ENCODE measurements around the gene CHPT1.
"Not testable (repeated sequence)": the region's sequence is repeated elsewhere in the genome, so short reads cannot be mapped to it uniquely, and the experiment has no call there.

Gene CHPT1

DNA sequence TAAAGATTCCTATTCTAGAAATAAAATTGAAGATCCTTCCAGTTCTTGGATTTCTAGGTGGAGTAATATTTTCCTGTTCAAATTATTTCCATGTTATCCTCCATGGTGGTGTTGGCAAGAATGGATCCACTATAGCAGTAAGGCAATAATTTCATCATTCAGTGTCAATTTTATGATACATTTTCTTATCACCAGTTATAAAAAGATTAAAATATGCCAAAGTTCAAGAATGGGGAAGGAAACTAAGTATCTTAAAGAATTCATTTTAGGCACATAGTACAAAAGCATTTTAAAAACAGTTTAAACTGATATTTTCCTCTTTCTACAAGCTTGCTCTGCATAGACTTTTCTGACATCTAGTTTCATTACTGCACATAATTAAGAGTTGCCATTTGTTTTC is 22.7 kb downstream of the CHPT1 start:
- DNase-seq (ENCODE audit: low read depth, low spot score) = no peak

DNA sequence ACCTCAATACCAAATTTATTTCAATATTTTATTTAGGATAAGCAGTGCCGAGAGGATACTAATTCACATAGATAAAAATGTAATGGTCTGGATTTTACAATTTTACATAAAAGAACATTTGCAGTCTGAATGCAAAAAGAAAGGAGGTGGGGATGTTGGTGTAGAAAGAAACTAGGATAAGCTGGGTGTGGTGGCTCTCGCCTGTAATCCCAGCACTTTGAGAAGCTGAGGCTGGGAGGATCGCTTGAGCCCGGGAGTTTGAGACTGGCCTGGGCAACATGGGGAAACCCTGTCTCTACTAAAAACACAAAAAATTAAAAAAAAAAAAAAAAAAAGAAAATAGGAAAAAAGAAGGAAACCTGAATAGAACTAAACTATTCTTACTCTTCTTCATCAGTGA is 25.0 kb downstream of the CHPT1 start:
- no peak for DNase-seq (ENCODE audit: low read depth, low spot score)

DNA sequence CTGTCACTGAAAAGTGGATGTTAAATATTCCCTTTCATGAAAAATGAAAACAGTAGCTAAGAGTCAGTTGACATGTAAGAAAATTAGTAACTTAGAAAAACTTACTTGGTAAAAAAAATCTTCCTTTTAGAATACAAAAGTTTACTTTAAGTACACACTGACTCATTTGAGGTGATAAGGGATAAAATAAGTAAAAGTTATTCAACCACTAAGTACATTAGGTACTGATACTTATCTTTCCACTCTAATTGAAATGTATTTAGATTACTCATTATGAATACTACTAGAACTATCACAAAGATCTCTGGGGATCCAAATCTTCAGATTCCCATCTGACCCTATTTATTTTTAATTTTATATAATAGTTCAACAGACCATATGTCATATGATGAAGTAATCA is 29.7 kb downstream of the CHPT1 start:
- no peak for DNase-seq (ENCODE audit: low read depth, low spot score)

DNA sequence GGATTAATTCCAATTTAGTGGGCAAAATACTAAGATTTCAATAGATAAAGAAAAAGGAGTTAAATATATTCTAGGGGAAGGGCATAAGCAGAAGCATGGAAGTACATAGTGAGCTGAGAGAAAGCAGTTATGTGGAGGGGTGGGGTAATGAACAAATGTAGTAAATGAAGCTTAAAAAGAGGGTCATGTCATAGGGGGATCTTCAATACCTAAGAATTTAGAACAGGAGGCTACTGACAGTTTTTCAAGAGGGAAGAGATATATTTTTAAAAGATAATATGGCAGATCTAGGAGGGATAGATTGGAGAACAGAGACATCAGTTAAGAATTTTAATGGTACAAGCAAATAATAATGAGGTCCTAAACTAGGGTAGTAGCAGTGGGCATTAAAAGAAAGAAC is 32.4 kb downstream of the CHPT1 start:
- DNase-seq (ENCODE audit: low read depth, low spot score) = no peak

DNA sequence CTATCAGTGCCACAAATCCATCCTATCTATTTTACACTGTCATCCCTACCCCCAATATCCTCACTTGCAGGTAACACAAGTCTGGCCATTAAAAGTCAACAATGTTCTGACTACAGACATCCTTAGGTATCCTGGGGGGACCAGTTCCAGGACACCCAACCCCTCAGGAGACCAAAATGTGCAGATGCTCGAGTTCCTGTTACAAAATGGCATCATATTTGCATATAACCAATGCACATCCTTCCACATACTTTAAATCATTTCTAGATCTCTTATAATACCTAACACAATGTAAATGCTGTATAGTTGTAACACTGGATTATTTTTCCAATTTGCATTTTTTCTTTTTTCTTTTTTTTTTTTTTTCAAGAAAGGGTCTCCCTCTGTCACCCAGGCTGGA is 34.9 kb downstream of the CHPT1 start:
- DNase-seq (ENCODE audit: low read depth, low spot score) = no peak

DNA sequence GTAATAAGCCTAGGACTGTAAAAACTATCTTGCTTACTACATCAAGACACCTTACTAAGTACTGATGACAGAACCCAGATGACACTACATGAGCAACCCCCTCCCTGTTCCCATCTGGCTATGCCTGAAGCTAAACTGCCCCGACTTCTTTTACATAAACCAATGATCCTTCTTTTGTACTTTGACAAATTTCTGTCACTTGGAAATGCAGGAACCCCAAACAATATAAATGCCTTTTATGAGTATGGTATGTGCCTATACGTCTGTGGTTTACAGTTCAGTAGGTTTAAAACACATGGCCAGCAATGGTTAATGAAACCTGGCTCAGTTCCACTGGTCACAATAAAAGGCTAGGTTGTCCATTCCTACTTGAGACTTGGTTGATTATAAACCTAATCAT is 35.7 kb downstream of the CHPT1 start:
- DNase-seq (ENCODE audit: low read depth, low spot score) = no peak

DNA sequence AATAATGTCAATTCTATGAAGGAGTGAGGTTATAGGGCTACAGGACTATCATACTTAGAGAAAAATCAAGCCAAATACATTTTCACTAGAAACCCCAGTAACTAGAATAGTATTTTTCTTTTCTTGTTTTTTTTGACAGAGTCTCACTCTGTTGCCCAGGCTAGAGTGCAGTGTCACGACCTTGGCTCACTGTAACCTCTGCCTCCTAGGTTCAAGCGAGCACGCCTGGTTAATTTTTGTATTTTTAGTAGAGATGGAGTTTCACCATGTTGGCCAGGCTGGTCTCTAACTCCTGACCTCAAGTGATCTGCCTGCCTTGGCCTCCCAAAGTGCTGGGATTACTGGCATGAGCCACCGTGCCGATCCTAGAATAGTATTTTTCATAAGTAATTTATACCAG is 37.0 kb downstream of the CHPT1 start:
- DNase-seq (ENCODE audit: low read depth, low spot score) = not testable (repeated sequence)

DNA sequence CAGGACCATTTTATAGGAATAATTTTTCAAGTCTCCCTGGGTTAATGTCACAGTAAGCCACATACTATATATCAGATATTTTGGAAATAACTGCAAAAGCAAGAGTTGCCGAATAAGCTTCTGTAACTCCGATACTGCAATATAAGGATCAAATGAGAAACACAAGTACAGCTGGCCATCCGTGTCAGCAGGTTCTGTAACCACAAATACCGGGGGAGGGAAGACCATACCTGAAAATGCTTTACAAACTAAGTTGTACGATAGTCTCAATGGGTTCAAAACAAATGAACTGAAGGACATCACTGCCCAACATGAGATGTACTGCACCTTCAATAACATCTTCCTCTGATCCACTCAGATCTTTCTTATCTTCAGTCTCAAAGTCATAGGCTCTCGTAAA is 40.0 kb downstream of the CHPT1 start:
- DNase-seq (ENCODE audit: low read depth, low spot score) = no peak

DNA sequence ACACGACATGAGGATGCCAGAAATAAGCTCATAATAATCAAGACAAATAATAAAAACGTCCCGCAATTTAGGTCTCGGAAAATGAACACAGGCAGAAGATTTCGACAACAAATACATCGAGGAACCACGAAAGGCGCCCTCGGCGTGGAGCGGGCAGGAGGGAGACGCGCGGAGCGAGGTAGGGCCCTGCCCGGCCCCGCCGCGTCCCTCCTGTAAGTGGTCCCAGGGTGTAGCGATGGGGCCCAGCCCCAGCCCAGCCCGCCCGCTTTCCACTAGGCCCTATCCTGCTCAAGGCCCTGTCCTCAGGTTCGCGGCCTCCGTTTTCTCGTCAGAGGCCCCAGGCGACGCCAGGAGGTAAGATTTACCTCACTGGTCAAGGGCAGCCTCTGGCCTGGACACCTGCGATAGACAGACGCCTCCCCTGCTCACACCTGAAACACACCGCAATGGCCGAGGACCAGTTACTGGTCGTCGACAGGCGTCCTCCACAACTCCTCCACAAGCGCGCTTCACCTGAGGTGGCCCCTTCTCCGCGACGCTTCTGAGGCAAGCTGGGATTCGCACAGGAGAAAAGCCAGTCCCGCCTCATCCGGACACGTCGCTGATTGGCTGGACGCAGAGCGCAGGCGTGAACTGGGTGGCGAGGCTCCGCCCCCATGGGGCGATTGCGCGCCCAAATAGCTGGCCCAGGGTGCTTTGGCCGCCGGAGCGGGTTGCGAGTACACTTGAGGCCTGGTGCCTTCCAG is 41.7 kb downstream of the CHPT1 start, which contains the start of gene SYCP3:
TSS of gene SYCP3 (minus strand) at position 543 of the 746 bp plus-strand sequence. CDS start 1,527 bp downstream, outside the sequence.
- no peak for DNase-seq (ENCODE audit: low read depth, low spot score)

DNA sequence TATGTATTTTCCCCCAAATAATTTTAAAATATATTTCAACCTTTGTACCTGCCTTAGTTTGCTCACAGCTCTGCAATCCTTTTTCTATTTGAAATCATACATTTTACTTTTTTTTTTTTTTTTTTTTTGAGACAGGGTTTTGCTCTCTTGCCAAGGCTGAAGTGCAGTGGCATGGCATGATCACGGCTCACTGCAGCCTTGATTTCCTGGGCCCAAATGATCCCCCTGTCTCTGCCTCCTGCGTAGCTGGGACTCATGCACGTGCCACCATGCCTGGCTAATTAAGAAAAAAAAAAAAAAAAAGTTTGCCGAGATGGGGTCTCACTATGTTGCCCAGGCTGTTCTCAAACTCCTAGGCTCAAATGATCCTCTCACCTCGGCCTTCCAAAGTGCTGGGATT is 43.1 kb downstream of the CHPT1 start:
- DNase-seq (ENCODE audit: low read depth, low spot score) = no peak

DNA sequence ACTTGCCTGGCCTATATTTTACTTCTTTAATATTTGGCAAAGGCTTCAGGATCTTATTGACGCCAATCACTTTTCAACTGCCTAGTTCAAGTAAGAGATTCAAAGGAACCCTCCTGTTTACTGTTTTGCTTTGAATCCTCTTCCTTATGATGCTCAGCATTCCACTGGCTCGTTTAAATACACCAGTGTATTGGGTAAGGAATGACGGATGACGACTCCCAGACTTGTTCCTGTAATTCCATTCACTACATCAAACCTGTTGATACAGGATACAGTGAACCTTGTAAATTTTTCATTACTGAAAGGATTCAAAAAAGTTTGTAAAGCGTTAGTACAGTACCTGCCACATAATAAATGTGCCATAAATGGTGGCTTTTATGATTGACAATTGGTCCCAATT is 43.5 kb downstream of the CHPT1 start:
- DNase-seq (ENCODE audit: low read depth, low spot score) = no peak

DNA sequence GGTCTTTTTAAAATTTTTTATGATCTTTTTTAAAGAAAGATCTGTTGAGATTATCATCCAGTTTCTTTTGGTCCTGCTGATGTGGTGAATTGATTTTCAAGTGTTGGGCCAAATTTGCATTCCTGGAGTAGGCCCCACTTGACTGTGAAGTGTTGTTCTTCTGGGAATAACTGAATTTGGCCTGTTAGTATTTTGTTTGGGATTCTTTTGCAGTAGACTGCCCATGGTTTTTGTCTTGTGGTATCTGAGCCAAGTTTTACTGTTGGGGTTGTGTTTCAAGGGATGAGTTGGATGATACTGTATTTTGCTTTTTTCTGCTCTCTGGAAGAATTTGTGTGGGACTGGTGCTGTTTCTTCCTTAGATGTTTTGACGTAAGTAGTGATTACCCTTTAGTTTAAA is 45.8 kb downstream of the CHPT1 start:
- peak; percentile 27 for DNase-seq (ENCODE audit: low read depth, low spot score)

DNA sequence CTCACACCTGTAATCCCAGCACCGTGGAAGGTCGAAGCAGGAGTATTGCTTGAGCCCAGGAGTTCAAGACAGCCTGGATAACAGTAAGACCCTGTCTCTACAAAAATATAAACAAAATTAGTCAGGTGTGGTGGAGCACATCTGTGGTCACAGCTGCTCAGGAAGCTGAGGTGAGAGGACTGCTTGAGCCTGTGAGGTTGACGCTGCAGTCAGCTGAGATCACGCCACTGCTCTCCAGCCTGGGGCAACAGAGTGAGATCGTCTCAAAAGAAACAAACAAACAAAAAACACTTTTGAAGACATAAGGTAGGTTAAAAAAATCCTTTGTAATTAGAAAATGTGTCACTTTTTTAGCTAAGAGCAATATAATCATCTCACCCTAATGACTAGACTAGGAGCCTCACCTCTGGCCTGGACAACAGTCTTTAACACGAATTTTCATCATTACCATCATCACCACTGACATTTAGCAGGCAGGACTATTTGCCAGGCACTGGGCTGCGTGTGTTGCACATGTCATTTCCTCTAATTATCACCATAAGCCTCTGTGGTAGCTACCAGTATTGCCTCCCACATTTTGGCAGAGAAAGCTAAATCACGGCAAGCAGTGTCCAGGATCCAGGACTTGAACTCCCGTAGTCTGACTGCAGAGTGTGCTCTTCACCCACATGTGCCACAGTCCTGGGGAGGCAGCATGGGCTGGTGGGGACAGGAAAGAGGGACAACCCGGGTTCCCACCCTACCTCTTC is 46.5 kb downstream of the CHPT1 start:
- DNase-seq (ENCODE audit: low read depth, low spot score) = no peak

DNA sequence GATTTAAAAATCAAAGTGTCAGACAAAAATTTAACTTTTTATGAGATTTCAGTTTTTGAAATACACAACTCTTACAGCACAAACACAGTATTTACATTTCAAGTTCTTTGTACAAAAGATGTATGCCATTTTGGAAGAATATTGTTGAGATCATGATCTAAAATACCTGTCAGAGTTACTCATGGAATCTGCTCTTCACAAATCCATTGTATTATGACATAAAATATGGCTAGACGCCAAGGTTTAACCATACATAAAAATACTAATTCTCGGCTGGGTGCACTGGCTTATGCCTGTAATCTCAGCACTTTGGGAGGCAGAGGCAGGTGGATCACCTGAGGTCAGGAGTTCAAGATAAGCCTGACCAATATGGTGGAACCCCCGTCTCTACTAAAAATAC is 48.0 kb downstream of the CHPT1 start:
- DNase-seq (ENCODE audit: low read depth, low spot score) = no peak

DNA sequence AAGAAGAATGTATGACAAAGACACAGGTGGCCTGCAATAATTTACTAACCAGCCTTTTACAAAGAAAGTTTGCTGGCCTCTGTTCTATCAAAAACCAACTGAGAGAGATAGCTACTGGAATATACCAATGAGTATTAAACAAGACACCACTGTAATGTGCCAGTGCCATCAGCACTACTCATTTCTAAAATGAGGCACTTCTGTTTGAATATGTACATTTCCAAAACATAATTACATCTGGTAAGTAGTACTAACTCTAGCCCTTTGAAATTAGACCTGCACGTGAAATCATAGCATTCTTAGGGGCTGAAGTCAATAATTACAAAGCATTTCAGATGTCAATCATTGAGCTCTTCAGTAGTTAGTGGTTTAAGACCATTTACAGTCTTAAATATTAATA is 48.8 kb downstream of the CHPT1 start:
- no peak for DNase-seq (ENCODE audit: low read depth, low spot score)

DNA sequence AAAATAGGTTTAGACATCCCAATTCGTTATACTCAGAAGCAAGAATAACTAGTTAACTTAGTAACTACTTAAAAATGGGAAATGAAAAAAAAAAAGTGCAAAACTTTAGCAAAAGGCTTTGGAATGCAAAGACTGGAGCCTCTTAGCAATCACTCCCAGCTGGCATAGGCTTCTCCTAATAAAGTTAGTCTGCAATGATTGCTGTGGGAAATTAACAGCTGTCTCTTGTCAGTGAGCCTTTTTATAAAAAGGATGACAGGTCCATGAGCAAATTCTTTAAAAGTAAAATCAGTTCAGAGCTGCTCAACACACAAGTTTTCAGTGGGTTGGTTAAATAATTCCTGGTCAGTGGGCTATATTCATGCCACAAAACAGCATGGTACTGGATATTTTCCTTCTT is 49.2 kb downstream of the CHPT1 start:
- DNase-seq (ENCODE audit: low read depth, low spot score) = no peak

DNA sequence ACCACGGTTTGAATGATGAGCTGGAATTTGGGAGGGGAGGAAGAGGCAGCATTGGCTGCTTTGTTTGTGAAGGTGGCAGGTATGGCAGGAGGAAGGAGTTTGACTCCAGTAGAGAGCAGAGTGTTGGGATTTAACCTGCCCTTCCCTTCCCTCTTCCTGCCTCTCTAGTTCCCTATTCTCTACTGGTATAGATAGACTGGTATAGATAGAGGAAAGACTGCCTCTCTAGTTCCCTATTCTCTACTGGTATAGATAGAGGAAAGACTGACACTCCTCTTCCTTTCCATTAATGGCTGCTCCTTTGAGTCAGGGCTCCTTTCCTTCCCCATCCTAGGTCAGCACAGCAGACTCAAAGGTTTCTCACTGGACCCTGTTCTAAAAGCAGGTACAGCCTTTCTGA is 50.3 kb downstream of the CHPT1 start:
- DNase-seq (ENCODE audit: low read depth, low spot score) = no peak

DNA sequence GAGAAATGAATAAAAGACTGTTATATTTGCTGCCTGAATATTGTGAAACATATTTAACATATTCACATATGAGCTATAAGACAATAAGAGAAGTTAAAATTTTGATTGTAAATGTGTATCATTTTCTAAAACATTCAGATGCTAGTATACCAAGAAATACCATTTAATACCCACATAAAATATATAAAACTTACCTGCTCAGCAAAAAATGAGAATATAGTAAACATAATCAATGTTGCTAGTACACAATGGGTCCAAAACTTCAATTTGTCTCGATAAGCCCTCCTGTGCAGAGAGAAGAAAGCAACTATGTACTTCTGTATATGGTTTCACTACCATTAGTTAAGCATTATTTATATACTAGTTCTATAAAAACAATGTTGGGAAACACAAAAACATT is 51.5 kb downstream of the CHPT1 start:
- no peak for DNase-seq (ENCODE audit: low read depth, low spot score)

DNA sequence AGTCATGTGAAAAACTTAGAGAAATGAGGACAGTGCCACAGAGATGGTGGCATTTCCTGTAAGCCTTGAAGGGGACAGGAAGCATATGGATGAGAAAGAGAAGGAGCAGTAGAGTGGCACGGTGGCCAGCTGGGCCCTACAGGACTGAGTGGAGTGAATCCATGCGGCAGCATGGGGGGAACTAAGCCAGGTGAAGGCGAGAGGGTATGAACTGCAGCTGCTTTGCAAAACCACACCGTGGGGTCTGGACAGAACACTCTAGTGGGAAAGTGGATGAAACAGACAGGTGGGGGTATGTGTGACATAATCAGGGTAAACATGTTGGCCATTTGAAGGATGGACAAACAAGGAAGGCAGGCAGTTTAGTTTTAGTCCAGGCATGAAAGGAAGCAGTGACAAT is 52.2 kb downstream of the CHPT1 start:
- DNase-seq (ENCODE audit: low read depth, low spot score) = no peak

DNA sequence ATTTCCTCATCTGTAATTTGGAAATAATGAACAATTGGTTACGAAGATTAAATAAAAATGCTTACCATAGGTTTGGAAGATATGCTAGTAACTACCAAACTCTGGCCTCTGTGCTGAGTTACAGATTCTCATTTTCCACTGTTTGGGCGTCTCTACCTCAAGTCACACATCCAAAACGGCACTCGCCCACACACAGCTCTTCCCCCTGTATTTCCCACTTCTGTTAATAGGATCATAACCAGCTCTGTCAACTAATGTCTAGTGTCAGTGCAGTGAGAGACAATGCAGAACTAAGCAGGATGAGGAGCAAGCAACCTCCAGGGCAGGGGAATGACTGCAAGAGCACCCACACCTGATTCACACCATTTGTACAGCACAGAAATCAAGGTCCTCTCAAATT is 52.7 kb downstream of the CHPT1 start:
- DNase-seq (ENCODE audit: low read depth, low spot score) = no peak

DNA sequence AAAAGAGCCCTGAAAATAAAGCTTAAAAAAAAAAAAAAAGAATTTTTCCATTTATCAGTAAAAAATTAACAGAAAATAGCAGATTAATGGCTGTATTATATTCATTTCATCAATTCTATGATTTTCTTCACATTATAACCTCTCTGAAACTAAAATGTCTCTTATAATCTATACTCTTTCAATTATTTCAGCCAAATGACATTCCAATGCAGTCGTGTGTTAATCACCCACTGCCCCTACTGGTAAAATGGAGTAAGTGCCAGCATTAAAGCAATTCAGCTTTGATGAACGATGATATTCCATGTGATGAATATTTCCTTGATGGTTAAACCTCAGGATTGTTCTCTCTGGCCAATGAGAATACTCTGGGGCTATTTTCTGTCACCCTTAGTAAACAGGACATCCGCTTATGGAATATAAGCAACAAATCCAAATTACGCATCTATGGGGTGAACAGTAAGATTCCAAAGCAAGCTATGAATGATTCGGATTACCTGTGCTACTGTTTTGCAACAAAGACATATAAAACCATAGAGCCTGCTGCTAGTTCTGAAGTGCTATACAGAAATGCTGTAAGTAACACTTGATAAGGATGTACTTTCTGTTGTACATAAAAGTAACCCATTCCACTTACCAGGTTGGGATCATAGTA is 62.1 kb downstream of the CHPT1 start:
- peak; percentile 49 for DNase-seq (ENCODE audit: low read depth, low spot score)

DNA sequence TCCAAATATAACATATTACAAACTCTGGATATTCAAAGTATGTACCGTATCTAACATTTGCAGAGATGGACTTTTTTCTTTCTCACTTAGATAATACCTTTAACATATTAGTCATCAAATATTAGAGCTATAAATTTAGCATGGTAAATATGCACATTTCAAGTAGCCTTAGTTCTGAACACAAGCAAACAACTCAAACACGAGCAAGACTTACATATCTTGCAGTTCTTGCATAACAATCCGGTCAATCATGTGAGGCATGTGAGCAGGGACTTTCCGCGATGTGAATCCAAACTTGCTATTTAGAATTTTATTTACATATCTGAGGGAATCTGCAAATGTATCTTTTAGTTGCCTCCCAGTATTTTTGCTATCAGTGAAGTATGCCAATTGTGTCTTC is 63.9 kb downstream of the CHPT1 start:
- no peak for DNase-seq (ENCODE audit: low read depth, low spot score)

DNA sequence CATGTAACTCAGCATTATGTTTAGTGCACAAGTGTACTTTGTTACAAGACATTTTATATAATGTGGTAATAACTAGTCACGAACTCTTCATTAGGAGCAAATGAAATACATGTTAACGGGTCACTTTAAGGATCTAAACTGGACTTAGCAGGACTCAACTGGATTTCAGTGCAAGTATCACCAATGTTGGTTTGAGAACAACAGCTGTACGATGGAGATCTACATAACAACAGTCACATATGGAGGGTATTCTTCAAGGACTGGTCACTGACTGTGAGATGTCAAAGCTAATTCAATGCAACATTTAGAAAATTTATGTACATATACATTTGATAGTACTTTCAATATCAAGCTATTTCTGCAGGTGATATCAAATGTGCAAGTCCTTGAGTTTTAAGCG is 64.3 kb downstream of the CHPT1 start:
- DNase-seq (ENCODE audit: low read depth, low spot score) = no peak
